Loucy (cell line): ENCODE measurements around the gene ZNF773.
"Not testable (repeated sequence)": the region's sequence is repeated elsewhere in the genome, so short reads cannot be mapped to it uniquely, and the experiment has no call there.

Experiments
- H2AFZ ChIP-seq: fragments of 200-600 bp; sonication (generic); 2 replicates; pipeline ENCODE4 v1.6.0; 2016; ENCODE audit warnings: antibody characterized with exemption, mild to moderate bottlenecking, low read length, moderate library complexity
- H3F3A ChIP-seq: fragments of 200-600 bp; 2 replicates; pipeline ENCODE4 v1.6.0; 2016; ENCODE audit warnings: antibody characterized with exemption, low read depth, mild to moderate bottlenecking
- H3K27me3 ChIP-seq: fragments of 200-600 bp; sonication (generic); 2 replicates; pipeline ENCODE4 v1.6.1; 2014; ENCODE audit warnings: low read length, mild to moderate bottlenecking; ENCODE audit not compliant: insufficient read depth, poor library complexity, severe bottlenecking
- H3K36me3 ChIP-seq: fragments of 200-600 bp; sonication (generic); 2 replicates; pipeline ENCODE4 v1.6.1; 2016; ENCODE audit warnings: low read length; ENCODE audit not compliant: insufficient read depth
- H3K4me1 ChIP-seq: fragments of 200-600 bp; sonication (generic); 2 replicates; pipeline ENCODE4 v1.5.1; 2014; ENCODE audit warnings: low read length, mild to moderate bottlenecking; ENCODE audit not compliant: insufficient read depth, poor library complexity, severe bottlenecking
- H3K4me2 ChIP-seq: fragments of 200-600 bp; sonication (generic); 2 replicates; pipeline ENCODE4 v1.6.0; 2014; ENCODE audit warnings: antibody characterized with exemption, low read length, low read depth, mild to moderate bottlenecking; ENCODE audit not compliant: poor library complexity, severe bottlenecking
- H3K4me3 ChIP-seq: fragments of 200-600 bp; sonication (generic); 2 replicates; pipeline ENCODE4 v1.5.1; 2014; ENCODE audit warnings: low read length, mild to moderate bottlenecking, mixed read lengths; ENCODE audit not compliant: poor library complexity, severe bottlenecking
- H3K79me2 ChIP-seq: fragments of 200-600 bp; sonication (generic); 2 replicates; pipeline ENCODE4 v1.6.1; 2014; ENCODE audit warnings: low read length; ENCODE audit not compliant: insufficient read depth
- H3K9ac ChIP-seq: fragments of 200-600 bp; sonication (generic); 2 replicates; pipeline ENCODE4 v1.6.0; 2014; ENCODE audit warnings: mild to moderate bottlenecking, low read depth, low read length, moderate library complexity; ENCODE audit not compliant: poor library complexity, severe bottlenecking
- H3K9me2 ChIP-seq: fragments of 200-600 bp; sonication (generic); replicated peaks from 2 replicates; pipeline ENCODE4 v1.6.1; 2016; ENCODE audit warnings: low read depth, low read length, mixed read lengths
- H3K9me3 ChIP-seq: fragments of 200-600 bp; sonication (generic); 2 replicates; pipeline ENCODE4 v1.6.1; 2014; ENCODE audit warnings: mild to moderate bottlenecking, antibody characterized with exemption, low read length, low read depth; ENCODE audit not compliant: insufficient read depth
- H4K20me1 ChIP-seq: fragments of 200-600 bp; sonication (generic); 2 replicates; pipeline ENCODE4 v1.6.0; 2014; ENCODE audit warnings: antibody characterized with exemption, low read length, mild to moderate bottlenecking; ENCODE audit not compliant: insufficient read depth, poor library complexity, severe bottlenecking
- EZH2phosphoT487 ChIP-seq: fragments of 200-600 bp; IDR thresholded peaks from 2 replicates; pipeline ENCODE4 v1.6.1; 2018; ENCODE audit warnings: antibody characterized with exemption, mild to moderate bottlenecking, moderate library complexity, borderline replicate concordance
- TF ChIP-seq, protein P1 (sequence below): fragments of 200-600 bp; sonication (generic); conservative IDR thresholded peaks from 2 replicates; pipeline ENCODE4 v1.5.1; 2014; ENCODE audit warnings: mild to moderate bottlenecking, antibody characterized with exemption, low read length

ZNF773 gene

DNA sequence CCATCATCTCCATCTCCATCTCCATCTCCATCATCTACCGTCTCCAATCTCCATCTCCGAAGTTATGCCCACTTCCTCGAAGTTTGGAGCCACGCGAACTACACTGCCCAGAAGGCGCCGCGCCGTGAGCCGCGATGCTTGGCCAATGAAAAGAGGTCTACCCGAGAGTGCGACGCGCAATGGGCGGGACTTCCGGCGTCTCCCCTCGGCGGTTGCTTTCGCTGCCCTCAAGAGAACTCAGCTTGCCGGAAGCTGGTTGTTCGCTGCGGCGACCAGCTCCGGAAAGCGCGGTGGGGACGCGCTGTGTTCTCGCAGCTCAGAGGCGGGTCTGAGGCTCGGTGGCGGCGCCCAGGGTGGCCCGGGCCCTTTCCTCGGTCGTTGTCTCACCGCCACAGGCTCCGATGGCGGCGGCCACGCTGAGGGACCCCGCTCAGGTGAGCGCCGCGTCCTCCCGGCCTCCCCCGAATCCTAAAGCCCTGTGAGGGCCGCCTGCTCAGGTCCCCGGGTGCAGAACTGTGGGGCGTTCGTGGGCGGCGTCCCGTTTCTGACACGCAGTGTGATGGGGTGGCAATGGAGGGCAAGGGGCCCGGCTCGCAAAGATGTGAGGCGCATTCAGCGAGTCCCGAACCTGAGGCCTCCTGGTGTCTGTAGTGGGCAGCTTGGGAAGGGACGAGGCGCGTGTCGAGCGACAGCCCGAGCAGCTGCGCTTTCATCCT lies at the start of gene ZNF773:
ZNF773 (plus strand) TSS at position 259 of the 716 bp plus-strand sequence; CDS start at position 402, 143 bp downstream.
- not testable (repeated sequence) for H3F3A ChIP-seq, H3K9me2 ChIP-seq, H3K9me3 ChIP-seq, H4K20me1 ChIP-seq, H3K27me3 ChIP-seq, H3K36me3 ChIP-seq
- peak within 1 kb of the TSS; percentile 80 for H3K9ac ChIP-seq
- H2AFZ ChIP-seq, result peak within 1 kb of the TSS; percentile 80; the same call in 1 of the 2 replicates
- H3K4me3 ChIP-seq, result peak within 1 kb of the TSS; percentile 85
- peaks cover 16% of the 10 kb centered on the region for H3K4me1 ChIP-seq
- peaks cover 35% of the 10 kb centered on the region for H3K79me2 ChIP-seq
- peak within 1 kb of the TSS; percentile 80 for H3K4me2 ChIP-seq

DNA sequence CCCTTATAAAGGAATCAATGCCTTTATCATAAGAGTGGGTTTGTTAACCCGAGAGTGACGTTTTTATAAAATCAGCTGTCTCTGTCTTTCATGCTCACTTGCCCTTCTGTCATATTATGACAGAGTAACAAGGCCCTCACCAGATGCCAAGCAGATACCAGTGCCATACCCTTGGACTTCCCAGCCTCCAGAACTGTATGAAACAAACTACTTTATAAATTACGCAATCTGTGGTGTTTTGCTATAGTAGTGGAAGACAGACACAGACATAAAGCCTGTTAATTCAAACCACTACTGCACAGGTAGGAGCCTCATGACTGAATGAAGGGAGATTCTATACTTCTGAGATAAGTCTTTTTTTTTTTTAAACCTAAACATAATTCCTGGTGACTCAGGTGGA lies 47.4 kb upstream of the ZNF773 start:
- Histone ChIP-seq H3K79me2 (no peaks in the 10 kb centered on the region), H3K9me2 (no peaks in the 10 kb centered on the region), H3K27me3 (no peaks in the 10 kb centered on the region), H3K9ac (no peak overlapping the region), H4K20me1 (no peaks in the 10 kb centered on the region), H3K9me3 (no peaks in the 10 kb centered on the region), H3F3A (no peaks in the 10 kb centered on the region), H2AFZ (no peak overlapping the region), H3K4me2 (no peak overlapping the region), H3K36me3 (no peaks in the 10 kb centered on the region), H3K4me1 (no peaks in the 10 kb centered on the region), H3K4me3 (no peak overlapping the region)
- TF ChIP-seq, protein P1, sequence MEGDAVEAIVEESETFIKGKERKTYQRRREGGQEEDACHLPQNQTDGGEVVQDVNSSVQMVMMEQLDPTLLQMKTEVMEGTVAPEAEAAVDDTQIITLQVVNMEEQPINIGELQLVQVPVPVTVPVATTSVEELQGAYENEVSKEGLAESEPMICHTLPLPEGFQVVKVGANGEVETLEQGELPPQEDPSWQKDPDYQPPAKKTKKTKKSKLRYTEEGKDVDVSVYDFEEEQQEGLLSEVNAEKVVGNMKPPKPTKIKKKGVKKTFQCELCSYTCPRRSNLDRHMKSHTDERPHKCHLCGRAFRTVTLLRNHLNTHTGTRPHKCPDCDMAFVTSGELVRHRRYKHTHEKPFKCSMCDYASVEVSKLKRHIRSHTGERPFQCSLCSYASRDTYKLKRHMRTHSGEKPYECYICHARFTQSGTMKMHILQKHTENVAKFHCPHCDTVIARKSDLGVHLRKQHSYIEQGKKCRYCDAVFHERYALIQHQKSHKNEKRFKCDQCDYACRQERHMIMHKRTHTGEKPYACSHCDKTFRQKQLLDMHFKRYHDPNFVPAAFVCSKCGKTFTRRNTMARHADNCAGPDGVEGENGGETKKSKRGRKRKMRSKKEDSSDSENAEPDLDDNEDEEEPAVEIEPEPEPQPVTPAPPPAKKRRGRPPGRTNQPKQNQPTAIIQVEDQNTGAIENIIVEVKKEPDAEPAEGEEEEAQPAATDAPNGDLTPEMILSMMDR, result no peak

DNA sequence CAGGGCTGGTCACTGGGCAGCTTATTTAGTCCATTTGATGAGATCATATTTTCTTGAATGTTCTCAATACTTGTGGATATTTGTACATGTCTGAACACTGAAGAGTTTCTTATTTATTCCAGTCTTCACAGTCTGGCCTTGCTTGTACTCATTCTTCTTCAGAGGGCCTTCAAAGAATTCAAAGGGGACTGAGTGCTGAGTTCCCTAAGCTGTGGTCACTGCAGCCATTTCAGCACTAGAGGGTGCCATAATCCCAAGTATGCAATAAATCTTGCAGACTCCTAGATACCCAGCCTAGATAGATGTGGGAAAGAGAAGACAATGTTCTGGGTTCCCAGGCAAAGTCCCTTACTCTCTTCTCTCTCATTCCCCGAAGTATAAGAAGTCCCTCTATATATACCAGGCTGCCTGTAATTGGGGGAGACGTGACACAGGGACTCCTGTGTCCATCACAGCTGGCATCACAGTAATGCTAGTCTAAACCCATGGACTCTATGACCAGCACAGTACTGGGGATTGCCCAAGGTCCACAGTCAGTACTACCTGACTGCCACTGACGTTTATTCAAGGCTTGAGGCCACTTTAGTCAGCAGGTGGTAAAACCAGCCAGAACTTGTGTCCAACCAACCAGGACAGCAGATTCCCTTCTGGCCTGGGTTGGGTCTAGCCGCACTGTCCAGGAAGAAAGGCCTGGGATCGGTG lies 33.9 kb upstream of the ZNF773 start:
- no peak for TF ChIP-seq EZH2phosphoT487
- TF ChIP-seq, protein P1, result peak; percentile 92
- H3K36me3 ChIP-seq, result no peaks in the 10 kb centered on the region
- H4K20me1 ChIP-seq, result no peaks in the 10 kb centered on the region
- H3F3A ChIP-seq, result no peaks in the 10 kb centered on the region
- H3K9ac ChIP-seq, result no peak overlapping the region
- H3K9me2 ChIP-seq, result no peaks in the 10 kb centered on the region
- H2AFZ ChIP-seq, result no peak overlapping the region
- H3K4me3 ChIP-seq, result no peak overlapping the region
- peaks cover 3% of the 10 kb centered on the region; the same call in 1 of the 2 replicates for H3K9me3 ChIP-seq
- no peaks in the 10 kb centered on the region for H3K4me1 ChIP-seq
- H3K27me3 ChIP-seq, result no peaks in the 10 kb centered on the region
- no peak overlapping the region for H3K4me2 ChIP-seq
- no peaks in the 10 kb centered on the region for H3K79me2 ChIP-seq
